Stomach (tissue), 9 donors: ENCODE results near the gene MRC1. TPM values are rescaled to one million over a fixed set of nuclear protein-coding genes. Genes with fewer than 3 reads are reported as not detected.
A peak's percentile ranks its signal among the peaks of the same experiment; 100 is the strongest.

Source experiments
- DNase-seq, 2 donors: peaks; one replicate each; pipeline versions ENCODE4 v3.0.0 to v3.0.0-alpha.2; 2013 to 2019
- H3K27ac ChIP-seq, 5 donors: fragments of 200-600 bp in 4 of 5; sonication (generic) in 4 of 5; one replicate each; pipeline ENCODE4 v1.5.1; 2013 to 2019; ENCODE audit warnings: mild to moderate bottlenecking in 1 of 5, moderate library complexity in 1 of 5
- H3K27me3 ChIP-seq, 3 donors: fragments of 200-600 bp; sonication (generic); one replicate each; pipeline ENCODE4 v1.5.1; 2017 to 2019; ENCODE audit warnings: mixed run types in 1 of 3
- H3K36me3 ChIP-seq, 4 donors: fragments of 200-600 bp; sonication (generic); 1 replicate in 3 of 4; 2 replicates in 1 of 4; pipeline ENCODE4 v1.5.1; 2016 to 2019
- H3K4me1 ChIP-seq, 4 donors: fragments of 200-600 bp; sonication (generic); one replicate each; pipeline ENCODE4 v1.5.1; 2016 to 2019
- H3K4me3 ChIP-seq, 4 donors: fragments of 200-600 bp; sonication (generic) in 3 of 4; one replicate each; pipeline ENCODE4 v1.5.1; 2016 to 2019; ENCODE audit warnings: mild to moderate bottlenecking in 1 of 4
- H3K9me3 ChIP-seq, 4 donors: fragments of 200-600 bp; sonication (generic); one replicate each; pipeline ENCODE4 v1.5.1; 2016 to 2019
- CTCF ChIP-seq, 7 experiments: fragments of 450-650 bp in 4 of 7; fragments of 200-600 bp in 3 of 7; sonication (generic) in 3 of 7; IDR thresholded peaks; one replicate each; pipeline ENCODE4 v1.5.1; 2016 to 2019; ENCODE audit warnings: antibody characterized with exemption in 7 of 7, control low read depth in 2 of 7, mild to moderate bottlenecking in 1 of 7
- EP300 ChIP-seq: sonication (generic); formaldehyde crosslinking; IDR thresholded peaks from one replicate; pipeline ENCODE4 v1.6.1; 2017; ENCODE audit warnings: antibody characterized with exemption
- POLR2A ChIP-seq, 4 donors: fragments of 450-650 bp; IDR thresholded peaks; one replicate each; pipeline ENCODE4 v1.6.1; 2016; ENCODE audit warnings: antibody characterized with exemption in 4 of 4, control low read depth in 2 of 4, mild to moderate bottlenecking in 1 of 4, moderate library complexity in 1 of 4
- POLR2AphosphoS5 ChIP-seq, 3 donors: sonication (generic); formaldehyde crosslinking; IDR thresholded peaks; one replicate each; pipeline ENCODE4 v1.6.1; 2016; ENCODE audit warnings: antibody characterized with exemption in 3 of 3
- WGBS, 5 donors: extraction: QIAGEN DNeasy Blood & Tissue Kit in 3 of 5; methylation state at CpG; one replicate each; pipeline versions ENCODE4 v1.1.5 to v1.1.7; 2013 to 2018; 5-methylcytosine and 5-hydroxymethylcytosine counted together
- intact Hi-C: fragments of 100-400 bp; cut with DNase I; formaldehyde crosslinking; loops from one replicate; pipeline ENCODE4 v1.15.1; 2023; ENCODE audit warnings: low total_unique reads
- polyA plus RNA-seq, 3 donors: library from polyadenylated mRNA; stranded (reverse); fragments of 200-250 nt; gene quantifications; one replicate each; pipeline ENCODE4 v1.2.3, GENCODE V29; 2013
- total RNA-seq, 5 donors: library from RNA; depleted of rRNA; stranded (reverse); fragments of >200 nt; gene quantifications; one replicate each; pipeline versions ENCODE4 v1.1.0 to v1.2.3, GENCODE V29; 2014 to 2016
- donor health status: healthy with polysubstance abuse.
- donor health status: Bipolar disorder and iron deficiency.
- donor health status: healthy.

The MRC1 gene
- total and polyA plus RNA-seq, 8 donors: 1.9 to 50.3 (median 7.5) TPM

- H3K36me3 ChIP-seq: no peaks in the 10 kb centered on the region
- H3K4me1 ChIP-seq: peaks cover 0 to 29% (median 9%) of the 10 kb centered on the region in 4 donors
- no peak overlapping the region for H3K27ac ChIP-seq
- 76 to 91% (median 86%) methylated on average over 2 of the region's 2 CpGs for WGBS, 5 donors
- H3K27me3 ChIP-seq: no peaks in the 10 kb centered on the region
- TF ChIP-seq POLR2AphosphoS5 (IDR thresholded peaks at IDR 0.05): no peak
- TF ChIP-seq EP300: no peak
- DNase-seq: no peak
- H3K4me3 ChIP-seq: no peak overlapping the region
- intact Hi-C loops: no loop called here
- H3K9me3 ChIP-seq: no peaks in the 10 kb centered on the region
Measured at GRCh38 chr10:17781856-17782255, 27.3 kb upstream of the MRC1 start.

- Histone ChIP-seq H3K36me3 (no peaks in the 10 kb centered on the region), H3K4me3 (no peak overlapping the region), H3K9me3 (no peaks in the 10 kb centered on the region), H3K27ac (peak overlapping the region in 3 of 5 donors; percentile 36 to 76 (median 58)), H3K27me3 (no peaks in the 10 kb centered on the region), H3K4me1 (peaks cover 0 to 29% (median 9%) of the 10 kb centered on the region in 4 donors)
- intact Hi-C loops: no loop called here
- TF ChIP-seq POLR2AphosphoS5 (IDR thresholded peaks at IDR 0.05) (no peak), CTCF (IDR thresholded peaks at IDR 0.05) (no peak), POLR2A (IDR thresholded peaks at IDR 0.05) (no peak), EP300 (no peak)
- peak; percentile 48 to 56 for DNase-seq
- 38 to 57% (median 43%) methylated on average over 16 of the region's 16 CpGs for WGBS, 5 donors
Measured at GRCh38 chr10:17782921-17783665, 26.1 kb upstream of the MRC1 start.

- no peaks in the 10 kb centered on the region for H3K9me3 ChIP-seq
- no peak overlapping the region for H3K4me3 ChIP-seq
- no peaks in the 10 kb centered on the region for H3K27me3 ChIP-seq
- no peak for DNase-seq
- peak overlapping the region in 3 of 5 donors; percentile 6 to 58 (median 36) for H3K27ac ChIP-seq
- no peaks in the 10 kb centered on the region for H3K36me3 ChIP-seq
- peaks cover 0 to 29% (median 9%) of the 10 kb centered on the region in 4 donors for H3K4me1 ChIP-seq
- intact Hi-C loops: no loop called here
- TF ChIP-seq POLR2AphosphoS5 (IDR thresholded peaks at IDR 0.05) (no peak), CTCF (IDR thresholded peaks at IDR 0.05) (no peak)
- WGBS, 5 donors: 13 to 42% (median 38%) methylated on average over 1 of the region's 1 CpG
Measured at GRCh38 chr10:17783751-17784150, 25.4 kb upstream of the MRC1 start.

- Histone ChIP-seq H3K4me1 (peaks cover 0 to 29% (median 9%) of the 10 kb centered on the region in 4 donors), H3K9me3 (no peaks in the 10 kb centered on the region), H3K27ac (peak overlapping the region in 3 of 5 donors; percentile 6 to 31 (median 15)), H3K4me3 (no peak overlapping the region), H3K36me3 (no peaks in the 10 kb centered on the region), H3K27me3 (no peaks in the 10 kb centered on the region)
- WGBS, 5 donors: 76 to 84% (median 80%) methylated on average over 3 of the region's 3 CpGs
- intact Hi-C loops: no loop called here
- TF ChIP-seq CTCF (IDR thresholded peaks at IDR 0.05) (no peak), POLR2AphosphoS5 (IDR thresholded peaks at IDR 0.05) (no peak), POLR2A (IDR thresholded peaks at IDR 0.05) (no peak), EP300 (no peak)
- DNase-seq: no peak
Measured at GRCh38 chr10:17784688-17785087, 24.5 kb upstream of the MRC1 start.
